GM23248 (cell line): Measurements from ENCODE around the gene TMEM123.

Experiments used
- EZH2 ChIP-seq: fragments of 200-600 bp; sonication (generic); IDR thresholded peaks from 2 replicates; pipeline ENCODE4 v1.6.1; 2018; ENCODE audit warnings: antibody characterized with exemption, mild to moderate bottlenecking; ENCODE audit not compliant: insufficient read depth, poor library complexity, severe bottlenecking
- EZH2phosphoT487 ChIP-seq: fragments of 200-600 bp; sonication (generic); IDR thresholded peaks from 2 replicates; pipeline ENCODE4 v1.6.1; 2018; ENCODE audit warnings: antibody characterized with exemption, moderate library complexity, mild to moderate bottlenecking, low read depth; ENCODE audit not compliant: insufficient read depth

- TF ChIP-seq EZH2 (no peak), EZH2phosphoT487 (no peak)
These were observed 59.3 kb downstream of the TMEM123 start for GRCh38 chr11:102393272-102393730.
